Measurements from ENCODE around the gene CHN2.

- TF ChIP-seq POLR2AphosphoS5 (IDR thresholded peaks at IDR 0.05; ENCODE audit: low read depth, low read length) (no peak), TAF1 (IDR thresholded peaks at IDR 0.05; ENCODE audit: borderline replicate concordance, insufficient read depth, low read length) (no peak), SIN3A (IDR thresholded peaks at IDR 0.05; ENCODE audit: borderline replicate concordance, insufficient read depth, low read length) (no peak), REST (IDR thresholded peaks at IDR 0.05; ENCODE audit: insufficient read depth in 1 of 2, low read depth in 2 of 2, low read length in 2 of 2) (no peak), FOXP2 (optimal IDR thresholded peaks at IDR 0.05; ENCODE audit: borderline replicate concordance, extremely low read depth, extremely low read length, insufficient read depth) (no peak)
Observed at GRCh38 chr7:29291723-29292618, 97.4 kb downstream of the CHN2 start.

Measured in PFSK-1 (cell line).